H1 (cell line): ENCODE results near the gene ZNF619. TPM values are rescaled to one million over a fixed set of nuclear protein-coding genes. Genes with fewer than 3 reads are reported as not detected.

Experiments used
- ASH2L ChIP-seq: fragments of 200-600, 300-600 bp; sonication (generic); IDR thresholded peaks from one replicate; pipeline ENCODE4 v1.7.1; 2017; ENCODE audit warnings: low read length
- CEBPB ChIP-seq: IDR thresholded peaks from 2 replicates; pipeline ENCODE4 v1.6.1; 2012; ENCODE audit warnings: low read depth, low read length
- CHD1 ChIP-seq: IDR thresholded peaks from 2 replicates; pipeline ENCODE4 v1.6.1; 2012; ENCODE audit warnings: low read depth, low read length, improper control_type of control experiment
- POLR2A ChIP-seq, 2 experiments: IDR thresholded peaks; 1 replicate in 1 of 2; 2 replicates in 1 of 2; pipeline ENCODE4 v1.6.1; 2011; ENCODE audit warnings: low read depth in 2 of 2, low read length in 2 of 2, mild to moderate bottlenecking in 2 of 2; ENCODE audit errors: control extremely low read depth in 1 of 2
- RFX5 ChIP-seq: IDR thresholded peaks from 2 replicates; pipeline ENCODE4 v1.6.1; 2011; ENCODE audit warnings: low read depth, low read length, improper control_type of control experiment, borderline replicate concordance
- SIRT6 ChIP-seq: IDR thresholded peaks from one replicate; pipeline ENCODE4 v1.7.1; 2012; ENCODE audit warnings: low read length, inconsistent platforms
- TAF7 ChIP-seq: optimal IDR thresholded peaks from 2 replicates; pipeline ENCODE3; 2011; ENCODE audit warnings: low read depth, mild to moderate bottlenecking, inconsistent platforms, low read length, moderate library complexity, borderline replicate concordance
- polyA plus RNA-seq, 7 experiments: library from polyadenylated mRNA; depleted of rRNA in 3 of 7; stranded (reverse) in 5 of 7; unstranded in 2 of 7; fragments of >200 nt in 5 of 7; fragments of 200-250 nt in 2 of 7; gene quantifications; 1 replicate in 5 of 7; 2 replicates in 1 of 7; 4 replicates in 1 of 7; pipeline versions ENCODE4 v1.2.1 to v1.2.3, GENCODE V29; 2011 to 2013; ENCODE audit warnings: missing spikeins in 2 of 7, mixed read lengths in 2 of 7
- total RNA-seq: library from RNA; stranded (reverse); fragmentation: NEBNext Ultra II Directional; extraction: Animal tissue kit (Norgen Biotek cat#: 25700); gene quantifications from 2 replicates; pipeline ENCODE4 v1.2.1, GENCODE V29; 2021
- TF ChIP-seq, protein P1 (sequence below): IDR thresholded peaks from 2 replicates; pipeline ENCODE4 v1.6.1; 2012; ENCODE audit warnings: inconsistent platforms

ZNF619 gene
- total and polyA plus RNA-seq, 2 of the 8 experiments (the other 6 are each of a cell fraction or from before 2014, with no cell fraction given), result 2.3 to 8.2 TPM

DNA sequence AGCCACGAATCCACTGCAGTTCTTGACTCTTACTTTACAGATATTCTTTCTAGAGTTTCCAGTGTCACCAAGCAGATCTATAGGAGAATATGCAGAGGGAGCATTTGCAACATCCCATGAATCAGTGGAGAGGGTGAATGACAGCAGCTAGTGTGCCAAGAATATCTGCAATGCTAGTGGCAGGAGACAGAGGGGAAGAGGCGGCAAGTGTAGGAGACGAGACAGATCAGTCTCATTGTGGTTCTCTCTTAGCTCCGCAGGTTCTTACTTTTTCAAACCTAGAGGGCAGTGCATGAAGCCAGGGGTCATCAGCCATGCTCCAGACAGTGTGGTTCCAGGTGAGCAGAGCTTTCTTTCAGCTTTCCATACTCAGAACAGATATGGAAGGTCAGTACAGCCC is 744 bp downstream of the ZNF619 start (continued):
- TF ChIP-seq SIRT6, result no peak
- no peak for TF ChIP-seq POLR2A (IDR thresholded peaks at IDR 0.05; ENCODE audit: control extremely low read depth in 1 of 2, low read depth in 2 of 2, low read length in 2 of 2)
- TF ChIP-seq, protein P1, sequence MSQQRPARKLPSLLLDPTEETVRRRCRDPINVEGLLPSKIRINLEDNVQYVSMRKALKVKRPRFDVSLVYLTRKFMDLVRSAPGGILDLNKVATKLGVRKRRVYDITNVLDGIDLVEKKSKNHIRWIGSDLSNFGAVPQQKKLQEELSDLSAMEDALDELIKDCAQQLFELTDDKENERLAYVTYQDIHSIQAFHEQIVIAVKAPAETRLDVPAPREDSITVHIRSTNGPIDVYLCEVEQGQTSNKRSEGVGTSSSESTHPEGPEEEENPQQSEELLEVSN, result no peak
- TF ChIP-seq ASH2L, result no peak
- TF ChIP-seq TAF7, result no peak
- no peak for TF ChIP-seq CHD1
- no peak for TF ChIP-seq CEBPB
- no peak for TF ChIP-seq RFX5
